ENCODE measurements around the gene COG2.
"Not testable (repeated sequence)": the region's sequence is repeated elsewhere in the genome, so short reads cannot be mapped to it uniquely, and the experiment has no call there.

The COG2 gene

DNA sequence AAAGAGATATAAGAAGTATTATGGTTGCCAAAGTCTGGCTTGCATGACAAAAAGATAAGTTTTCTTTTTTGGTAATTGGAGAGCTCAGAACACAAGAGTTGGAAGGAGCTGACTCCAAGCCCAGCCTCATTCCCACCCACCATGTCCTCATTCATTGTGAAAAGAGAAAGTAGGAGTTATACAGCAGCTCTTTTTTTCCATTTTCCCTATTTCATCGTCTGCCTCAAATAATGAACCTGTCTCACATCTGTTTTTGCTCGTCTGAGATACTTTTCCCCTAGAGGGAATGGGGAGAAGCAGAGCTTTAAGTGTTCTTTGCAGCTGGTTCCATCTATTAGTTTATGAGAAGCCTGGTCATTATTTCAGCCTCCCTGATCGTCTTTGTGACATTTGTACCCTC, 36.9 kb downstream of the COG2 start:
- DNase-seq = no peak

DNA sequence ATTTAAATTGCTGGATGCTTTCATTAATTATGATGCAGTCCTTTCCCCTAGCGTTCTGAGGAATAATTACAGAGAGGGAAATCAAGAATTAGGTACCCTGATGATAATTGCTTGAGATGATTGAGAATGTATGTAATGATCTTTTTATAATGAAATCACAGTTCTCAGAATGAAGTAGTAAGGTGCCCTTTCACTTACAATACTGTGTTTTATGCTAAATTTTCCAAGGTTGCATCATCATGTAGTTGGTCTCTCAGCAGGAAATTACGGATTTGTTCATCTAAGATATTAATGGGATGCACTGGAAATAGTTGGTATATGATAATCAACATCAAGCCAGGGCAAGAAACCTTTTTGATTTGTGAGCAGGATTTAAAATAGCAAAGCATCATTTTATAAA, 37.5 kb downstream of the COG2 start:
- no peak for DNase-seq

DNA sequence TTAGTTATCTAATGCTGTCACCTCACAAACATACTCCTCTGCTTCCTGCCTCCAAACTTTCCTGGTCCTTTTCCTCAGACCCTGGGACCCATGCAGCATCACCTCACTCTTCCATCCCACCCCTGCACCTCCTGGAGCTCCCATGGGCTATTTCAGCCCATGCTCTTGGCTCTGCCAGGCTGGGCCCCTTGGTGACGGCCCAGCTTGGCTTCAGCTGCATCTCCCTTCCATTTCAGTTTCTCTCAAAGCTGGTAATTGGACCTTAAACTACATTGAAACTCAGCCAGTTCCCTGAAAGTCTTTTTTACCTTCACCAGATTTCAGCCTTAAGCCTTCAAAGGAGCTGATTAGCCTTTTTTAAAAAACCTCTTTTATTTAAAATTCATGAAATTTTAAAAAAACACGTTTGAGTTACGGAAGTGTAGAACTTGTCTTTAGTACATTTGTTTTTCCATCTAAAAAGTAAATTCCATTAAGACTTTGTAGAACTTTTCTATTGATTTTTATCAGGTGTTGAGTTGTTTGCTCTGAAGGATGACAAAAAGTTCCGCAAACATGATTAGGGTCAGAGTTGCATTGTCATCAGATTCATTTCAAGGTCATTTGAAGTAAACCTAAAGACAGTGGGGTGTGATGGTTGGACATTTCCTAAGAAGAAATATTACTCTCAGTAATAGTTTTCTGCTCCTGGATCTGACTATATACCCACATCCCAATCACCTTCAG, 38.2 kb downstream of the COG2 start:
- DNase-seq = no peak

DNA sequence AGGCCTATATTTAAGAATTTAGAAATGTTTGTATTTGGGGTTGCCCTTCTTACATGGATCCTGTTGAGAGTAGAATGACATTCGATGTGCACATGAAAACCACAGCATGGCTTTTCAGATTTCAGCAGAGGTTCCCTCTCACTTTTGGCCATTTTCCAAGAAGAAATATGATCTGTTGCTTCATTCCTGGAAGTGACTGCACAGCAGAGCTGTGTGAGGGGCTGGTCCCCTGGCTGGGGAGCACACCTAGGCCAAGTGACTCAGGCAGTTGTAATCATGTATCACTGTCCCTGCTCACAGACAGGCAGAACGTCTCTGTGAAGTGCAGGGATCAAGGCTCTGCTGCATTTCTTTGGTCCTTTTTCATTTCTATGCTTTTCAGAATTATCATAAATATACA, 39.3 kb downstream of the COG2 start:
- DNase-seq = no peak

DNA sequence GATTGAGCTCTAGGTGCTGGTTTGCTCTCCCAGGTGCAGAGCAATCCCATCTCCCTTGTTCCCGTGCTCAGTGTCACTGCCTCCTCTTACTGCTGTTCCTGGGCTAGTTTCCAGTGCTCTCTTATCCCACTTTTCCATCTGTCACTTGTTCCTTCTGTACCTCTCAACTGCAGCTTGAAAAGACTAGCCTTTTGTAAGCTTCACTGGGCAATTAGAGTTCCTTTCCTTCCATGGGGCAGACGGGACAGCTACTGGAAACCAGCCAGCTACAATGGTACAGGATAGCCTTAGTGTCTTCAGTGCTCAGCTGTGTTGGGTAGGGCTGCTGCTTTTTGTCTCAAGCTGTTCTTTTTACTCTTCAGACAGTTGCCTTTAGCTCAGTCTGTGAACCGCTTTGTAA, 40.0 kb downstream of the COG2 start:
- no peak for DNase-seq

DNA sequence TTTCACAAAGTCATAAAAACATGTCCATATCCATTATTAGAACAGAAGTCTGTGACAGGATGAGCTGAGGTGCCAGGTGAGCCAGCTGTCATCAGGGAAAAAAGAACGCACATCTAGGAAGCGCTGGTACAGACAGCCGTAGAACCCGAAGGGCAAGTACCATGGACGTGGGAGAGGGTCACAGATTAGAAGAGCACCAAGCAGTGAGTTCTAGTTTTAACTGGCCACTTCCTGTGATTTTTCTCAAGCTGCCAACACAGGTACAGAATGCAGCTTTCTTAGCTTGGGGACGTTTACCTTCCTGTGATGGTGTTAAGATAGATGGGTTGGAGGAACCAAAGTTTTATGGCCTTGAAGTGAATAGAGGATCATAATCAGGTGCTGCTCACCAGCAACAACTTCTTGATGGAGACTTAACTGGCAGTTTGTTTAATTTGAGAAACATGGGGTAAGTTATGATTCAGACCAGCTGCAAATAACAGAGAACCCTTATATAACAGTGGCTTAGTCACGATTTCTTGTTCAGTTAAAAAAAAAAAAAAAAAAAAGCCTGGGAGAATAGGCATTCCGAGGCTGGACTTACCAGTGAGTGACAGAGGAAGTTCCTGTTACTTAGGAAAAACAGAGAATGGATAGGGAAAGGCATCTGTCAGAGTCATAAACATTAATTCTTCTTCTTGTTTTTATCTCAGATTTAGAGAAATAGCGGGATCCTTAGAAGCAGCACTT, 40.8 kb downstream of the COG2 start:
- DNase-seq = no peak

DNA sequence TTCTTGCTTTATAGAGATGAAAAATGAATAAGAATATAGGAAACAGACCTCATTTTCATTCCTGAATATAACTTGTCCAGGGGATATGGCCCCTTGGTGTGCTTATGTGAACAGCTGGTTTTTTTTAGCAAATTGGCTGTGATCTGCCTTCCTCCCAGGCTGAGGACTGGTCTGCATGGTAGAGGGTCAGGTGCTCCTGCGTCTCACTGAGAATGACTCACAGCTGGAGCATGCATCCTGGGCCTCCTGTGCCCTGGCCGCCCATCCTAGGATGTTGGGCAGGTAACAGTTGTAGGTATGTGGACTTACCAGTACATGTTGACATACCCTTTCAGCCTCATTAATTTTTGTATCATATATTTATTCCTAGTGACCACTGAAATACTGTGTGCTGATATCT, 41.9 kb downstream of the COG2 start:
- no peak for DNase-seq

DNA sequence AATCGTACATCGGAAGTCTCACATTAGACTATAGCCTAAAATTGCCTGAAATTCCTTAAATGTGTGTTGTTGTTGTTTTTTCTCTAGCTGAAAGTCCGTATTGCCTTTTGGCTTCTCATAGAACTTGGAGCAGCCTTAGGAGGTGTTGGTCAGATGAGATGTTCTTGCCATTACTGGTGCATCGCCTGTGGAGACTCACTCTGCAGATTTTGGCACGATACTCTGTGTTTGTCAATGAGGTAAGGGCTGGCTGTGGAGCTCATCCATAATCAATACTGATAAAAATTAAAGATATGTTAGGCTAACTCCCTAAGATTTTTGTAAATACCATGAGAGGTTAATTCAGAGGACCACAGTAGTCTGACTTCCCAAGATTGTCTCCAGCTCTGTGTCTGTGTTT, 42.7 kb downstream of the COG2 start:
- DNase-seq = no peak

DNA sequence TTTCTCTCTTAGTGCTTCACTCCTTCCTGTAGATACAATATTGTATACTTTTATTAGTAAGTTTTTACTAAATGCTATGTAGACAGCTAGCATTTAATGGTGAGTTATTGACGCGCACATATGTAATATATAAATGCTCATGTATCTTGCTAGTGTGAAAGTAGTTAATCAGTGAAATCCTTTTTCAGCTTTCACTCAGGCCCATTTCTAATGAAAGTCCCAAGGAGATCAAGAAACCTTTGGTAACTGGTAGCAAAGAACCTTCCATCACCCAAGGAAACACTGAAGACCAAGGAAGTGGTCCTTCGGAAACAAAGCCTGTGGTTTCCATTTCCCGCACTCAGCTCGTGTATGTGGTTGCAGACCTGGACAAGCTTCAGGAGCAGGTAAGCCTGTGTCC, 44.5 kb downstream of the COG2 start:
- no peak for DNase-seq

DNA sequence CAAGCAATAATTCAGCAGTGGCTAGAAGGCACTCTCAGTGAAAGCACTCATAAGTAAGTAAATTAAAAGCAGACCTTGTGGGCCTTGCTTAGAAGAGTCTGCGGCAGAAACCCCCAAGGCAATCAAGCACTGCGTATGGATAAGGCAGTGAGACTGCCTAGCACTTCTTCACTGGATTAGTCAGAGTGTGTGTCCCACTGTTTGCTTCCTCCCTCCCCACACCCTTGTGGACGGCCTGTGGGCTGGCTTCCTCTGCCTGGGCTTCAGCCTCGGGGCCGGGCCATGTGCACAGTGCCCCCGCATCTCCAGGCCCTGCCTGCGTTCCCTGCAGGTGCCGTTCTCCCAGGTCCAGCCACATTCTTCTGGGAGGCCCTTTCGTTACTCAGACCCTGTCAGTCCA, 47.8 kb downstream of the COG2 start:
- no peak for DNase-seq

DNA sequence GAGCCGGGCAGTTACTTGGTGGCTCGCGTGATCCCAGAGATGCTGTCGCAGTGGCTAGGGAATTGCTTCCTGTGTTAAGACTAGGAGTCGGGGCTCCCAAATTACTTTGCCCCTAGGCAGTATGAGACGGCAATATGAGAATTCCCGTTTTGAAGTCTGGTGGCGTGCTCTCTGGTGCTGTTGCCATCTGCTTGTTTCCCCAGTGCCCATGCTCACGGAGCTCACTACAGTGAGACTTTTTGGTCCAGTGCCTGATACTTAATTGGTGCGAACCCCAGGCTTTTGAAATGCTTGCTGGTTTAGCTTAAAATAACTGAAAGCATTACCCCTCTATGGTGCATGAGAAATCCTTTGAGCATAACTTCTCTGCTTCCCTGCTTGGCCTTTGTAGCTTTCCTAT, 49.3 kb downstream of the COG2 start:
- no peak for DNase-seq

DNA sequence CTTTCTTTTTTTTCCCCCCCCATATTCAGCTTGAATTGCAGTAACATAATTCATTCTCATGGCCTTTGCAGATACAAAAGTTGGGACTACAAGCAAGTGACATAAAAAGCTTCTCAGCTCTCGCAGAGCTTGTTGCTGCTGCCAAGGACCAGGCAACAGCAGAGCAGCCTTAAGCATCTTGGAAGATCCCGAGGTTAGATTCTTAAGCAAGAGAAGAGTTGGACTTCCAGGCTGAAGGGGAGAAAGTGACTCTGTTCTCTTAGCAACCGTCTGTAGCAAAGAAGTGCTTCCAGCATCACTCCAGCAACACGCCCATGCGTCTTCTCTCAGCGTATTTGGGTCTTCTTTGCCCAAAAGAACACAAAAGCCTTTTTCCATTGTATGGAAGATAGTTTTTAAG, 50.9 kb downstream of the COG2 start:
- no peak for DNase-seq

DNA sequence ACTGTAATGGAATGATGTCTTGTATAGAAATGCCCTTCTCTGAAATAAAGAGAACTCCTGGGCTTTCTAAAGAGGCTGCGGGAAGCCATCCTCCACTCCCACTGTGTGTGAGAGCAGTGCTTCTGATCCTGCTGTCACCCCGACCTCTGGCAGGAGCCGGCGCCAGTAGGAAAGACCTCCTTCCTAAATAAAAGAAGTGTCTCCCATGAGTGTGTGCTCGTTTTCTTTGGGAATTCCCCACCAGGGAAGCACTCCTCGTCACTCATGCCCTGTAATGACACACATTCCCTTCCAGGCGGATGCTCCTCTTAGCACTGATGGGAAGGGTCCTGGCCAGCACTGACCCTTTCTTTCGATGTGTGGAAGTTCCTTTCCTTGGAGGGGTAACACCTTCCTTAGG, 51.5 kb downstream of the COG2 start:
- no peak for DNase-seq

DNA sequence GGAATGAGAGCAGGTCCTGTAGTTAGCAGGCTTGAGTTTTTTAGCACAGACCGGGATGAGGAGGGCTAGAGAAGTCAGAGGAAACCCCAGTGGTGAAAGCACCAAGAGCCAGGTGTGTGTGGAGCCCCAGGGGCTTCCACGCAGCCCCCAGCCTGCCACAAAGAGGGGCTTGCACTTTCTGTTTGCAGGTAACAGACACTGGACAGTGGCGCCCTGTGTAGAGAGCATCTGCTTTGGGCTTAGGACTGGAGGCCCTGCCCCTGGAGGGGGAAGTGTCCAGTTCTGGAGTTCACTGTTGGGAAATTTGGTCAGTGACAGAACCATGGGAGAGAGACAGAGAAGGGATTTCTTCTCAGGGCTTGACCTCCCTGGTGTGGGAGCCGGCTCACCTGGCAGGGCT, 52.2 kb downstream of the COG2 start:
- DNase-seq = no peak

DNA sequence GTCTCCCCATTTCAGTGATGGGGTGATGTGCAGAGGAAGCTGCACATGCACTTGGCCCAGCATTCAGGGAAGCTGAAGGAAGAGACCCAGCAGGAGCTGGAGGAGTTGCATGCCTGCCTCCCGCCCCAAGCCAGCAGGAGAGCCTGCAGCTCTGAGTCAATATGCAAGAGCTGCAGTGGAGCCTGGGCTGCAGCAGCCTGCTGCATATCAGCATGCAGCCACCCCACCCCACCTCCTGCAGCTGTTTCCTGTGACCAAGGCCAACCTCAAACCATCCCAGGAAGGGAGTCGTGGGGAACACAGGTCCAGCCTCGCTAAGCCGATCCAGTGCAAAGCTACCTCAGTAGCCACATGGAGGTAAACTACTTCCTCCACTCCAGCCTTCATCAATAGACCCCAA, 52.7 kb downstream of the COG2 start:
- DNase-seq = no peak

DNA sequence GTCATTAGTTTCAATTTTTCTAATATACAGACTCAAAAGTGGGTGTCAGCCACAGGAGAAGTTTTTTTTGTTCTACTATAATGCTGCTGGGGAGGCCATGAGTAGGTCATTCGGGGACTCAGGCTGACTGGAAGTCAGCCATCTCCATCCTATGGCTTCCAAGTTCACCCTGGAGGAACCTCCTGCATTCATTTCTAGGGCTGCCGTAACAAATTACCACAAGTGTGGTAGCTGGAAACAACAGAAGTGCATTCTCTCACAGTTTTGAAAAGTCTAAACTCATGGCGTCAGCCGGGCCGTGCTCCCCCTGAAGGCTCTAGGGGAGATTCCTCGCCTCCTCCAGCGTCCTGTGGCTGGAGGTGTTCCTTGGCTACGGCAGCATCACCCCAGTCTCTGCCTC, 53.9 kb downstream of the COG2 start:
- DNase-seq = no peak

DNA sequence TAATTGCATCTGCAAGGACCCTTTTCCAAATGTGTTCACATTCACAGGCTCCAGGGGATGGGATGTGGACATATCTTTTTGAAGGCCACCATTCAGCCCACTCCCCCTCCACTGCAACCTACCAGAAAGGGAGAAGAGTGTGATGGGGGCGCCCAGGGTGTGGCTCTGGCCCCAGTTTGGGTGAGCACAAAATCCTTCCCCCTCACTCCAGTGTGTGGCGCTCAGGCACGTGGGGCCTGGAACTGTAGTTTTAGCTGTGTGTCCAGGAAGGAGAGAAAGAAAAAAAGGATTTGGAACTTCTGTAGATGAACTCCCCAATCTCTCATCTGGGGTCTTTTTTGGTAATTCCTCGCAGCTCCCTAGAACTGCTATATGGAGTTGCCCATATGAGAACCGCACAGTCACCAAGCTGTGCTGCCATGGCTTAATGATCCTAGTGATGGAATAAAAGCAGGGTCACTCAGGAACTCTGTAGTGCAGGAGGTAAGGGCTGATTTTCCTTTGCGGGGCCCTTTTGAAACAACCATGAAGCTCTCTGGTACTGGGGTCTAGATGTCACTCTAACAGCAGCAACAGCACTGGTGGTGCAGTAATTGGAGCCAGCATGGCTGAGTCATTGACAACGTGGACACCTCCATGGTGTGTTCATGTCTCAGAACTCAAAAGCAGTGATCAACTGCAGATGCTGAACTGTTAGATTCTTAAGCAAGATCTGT, 54.6 kb downstream of the COG2 start:
- no peak for DNase-seq

DNA sequence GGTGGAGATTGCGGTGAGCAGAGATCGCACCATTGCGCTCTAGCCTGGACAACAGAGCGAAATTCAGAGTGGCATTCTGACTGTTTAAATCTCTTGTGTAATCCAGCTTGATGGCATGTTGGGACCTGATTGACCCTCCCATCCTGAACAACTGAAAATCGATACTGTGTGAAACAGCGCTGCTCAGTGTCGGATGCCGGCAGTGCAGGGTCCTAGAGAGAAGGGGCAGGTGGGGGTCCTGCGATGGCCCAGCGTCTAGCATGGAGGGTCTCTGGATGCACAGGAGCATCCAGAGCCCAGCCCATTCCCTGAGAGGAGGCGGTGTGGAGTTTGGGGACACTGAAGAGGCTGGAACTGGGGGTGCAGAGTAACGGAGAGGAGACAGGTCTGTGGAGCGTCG, 55.8 kb downstream of the COG2 start:
- DNase-seq = no peak

DNA sequence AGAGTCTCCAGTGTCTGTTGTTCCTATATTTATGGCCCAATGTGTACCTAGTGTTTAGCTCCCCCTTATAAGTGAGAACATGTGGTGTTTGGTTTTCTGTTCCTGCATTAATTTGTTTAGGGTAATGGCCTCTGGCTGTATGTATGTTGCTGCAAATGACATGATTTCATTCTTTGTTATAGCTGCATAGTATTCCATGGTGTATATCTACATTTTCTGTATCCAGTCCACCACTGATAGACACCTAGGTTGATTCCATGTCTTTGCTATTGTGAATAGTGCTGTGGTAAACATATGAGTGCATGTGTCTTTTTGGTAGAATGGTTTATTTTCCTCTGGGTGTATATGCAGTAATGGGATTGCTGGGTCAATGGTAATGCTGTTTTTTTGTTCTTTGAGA, 56.7 kb downstream of the COG2 start:
- DNase-seq = not testable (repeated sequence)

DNA sequence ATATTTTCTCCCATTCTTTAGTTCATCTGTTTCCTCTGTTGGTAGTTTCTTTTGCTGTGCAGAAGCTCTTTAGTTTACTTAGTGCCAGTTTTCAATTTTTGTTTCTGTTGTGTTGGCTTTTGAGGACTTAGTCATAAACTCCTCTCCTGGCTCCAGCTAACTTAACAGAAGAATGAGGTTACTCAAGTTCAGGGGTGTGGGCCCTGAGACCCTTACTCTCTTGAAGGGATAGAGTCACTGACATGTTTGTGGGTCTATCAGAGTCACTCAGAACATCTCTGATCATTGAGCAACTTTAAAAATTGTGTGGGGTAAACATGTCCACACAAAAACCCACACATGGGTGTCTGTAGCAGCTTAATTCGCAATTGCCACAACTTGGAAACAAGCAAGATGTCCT, 57.4 kb downstream of the COG2 start:
- no peak for DNase-seq

DNA sequence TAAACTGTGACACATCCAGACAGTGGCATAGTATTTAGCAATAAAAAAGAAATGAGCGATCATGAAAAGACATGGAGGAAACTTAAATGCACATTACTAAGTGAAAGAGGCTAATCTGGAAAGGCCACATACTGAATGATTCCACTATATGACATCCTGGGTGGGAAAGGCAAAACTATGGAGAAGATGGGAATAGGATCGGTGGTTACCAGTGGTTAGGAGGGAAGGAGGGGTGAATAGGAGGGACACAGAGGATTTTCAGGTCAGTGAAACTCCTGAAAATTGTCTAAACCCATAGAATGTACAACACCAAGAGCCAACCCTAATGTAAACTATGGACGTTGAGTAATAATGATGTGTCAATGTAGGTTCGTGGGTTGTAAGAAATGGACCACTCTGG, 57.9 kb downstream of the COG2 start:
- DNase-seq = no peak

DNA sequence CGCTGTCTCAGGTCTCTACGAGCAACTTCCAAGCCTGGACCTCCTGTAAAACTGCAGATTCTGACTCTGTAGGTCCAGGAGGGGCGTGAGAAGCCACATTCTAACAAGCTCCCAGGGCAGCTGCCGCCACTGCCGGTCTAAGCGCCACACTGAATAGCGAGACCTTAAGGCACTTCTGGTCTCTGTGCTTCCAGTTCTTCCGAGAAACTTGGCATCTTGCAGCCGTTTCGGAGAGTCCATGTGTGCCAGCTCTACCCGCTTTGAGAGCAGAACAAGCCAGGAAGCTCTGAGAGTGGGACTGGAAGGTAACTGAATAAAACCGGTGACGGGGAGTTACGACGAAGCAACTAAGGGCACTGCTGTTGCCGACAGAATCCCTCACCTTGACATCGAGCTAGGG, 59.2 kb downstream of the COG2 start:
- DNase-seq = no peak

DNA sequence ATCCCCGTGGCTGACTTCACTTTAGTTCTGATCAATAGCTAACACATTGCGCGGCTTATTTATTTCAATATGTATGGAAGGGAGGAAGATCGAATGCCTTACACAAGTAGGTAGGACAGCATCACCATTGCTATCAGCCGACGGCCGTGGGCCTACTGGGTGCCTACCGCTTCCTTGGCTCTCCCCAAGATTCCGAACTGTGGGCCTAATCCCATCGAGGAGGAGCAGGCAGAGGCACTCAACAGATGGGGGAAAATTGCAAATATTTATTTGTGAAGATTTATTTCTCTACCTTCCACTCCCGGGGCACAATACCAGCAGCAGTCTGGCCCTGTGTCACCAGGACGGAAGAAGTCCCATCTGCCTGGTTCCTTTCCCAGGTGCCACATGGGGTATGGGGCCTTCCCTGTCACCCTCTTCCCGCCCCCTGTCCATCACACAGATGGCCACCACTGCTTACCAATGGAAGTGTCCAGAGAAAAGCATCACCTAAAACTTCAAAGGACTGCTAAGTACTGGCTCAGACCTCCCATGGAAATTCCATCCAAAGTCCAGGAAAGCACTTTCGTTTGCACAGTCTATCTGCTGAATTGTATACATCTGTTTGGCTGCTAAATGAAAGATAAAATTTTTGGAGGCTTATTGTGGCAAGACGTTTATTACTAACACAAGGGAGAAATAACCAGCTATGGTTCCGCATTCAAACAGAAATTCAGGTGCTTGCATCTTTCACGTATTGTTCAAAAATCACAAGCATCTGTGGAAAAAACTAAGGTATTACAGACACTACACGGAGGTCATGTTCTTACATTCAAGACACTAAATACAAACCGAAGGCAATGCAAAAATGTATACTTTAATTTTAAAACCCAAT, 59.9 kb downstream of the COG2 start:
- no peak for DNase-seq

Data from cortex of kidney (tissue), 1 donor.